ENCODE data around the gene PRKG1. TPM values are rescaled to one million over a fixed set of nuclear protein-coding genes. Genes with fewer than 3 reads are reported as not detected.

PRKG1 gene
- total RNA-seq, 1 experiment from 2014 or later: 10.4 TPM

DNA sequence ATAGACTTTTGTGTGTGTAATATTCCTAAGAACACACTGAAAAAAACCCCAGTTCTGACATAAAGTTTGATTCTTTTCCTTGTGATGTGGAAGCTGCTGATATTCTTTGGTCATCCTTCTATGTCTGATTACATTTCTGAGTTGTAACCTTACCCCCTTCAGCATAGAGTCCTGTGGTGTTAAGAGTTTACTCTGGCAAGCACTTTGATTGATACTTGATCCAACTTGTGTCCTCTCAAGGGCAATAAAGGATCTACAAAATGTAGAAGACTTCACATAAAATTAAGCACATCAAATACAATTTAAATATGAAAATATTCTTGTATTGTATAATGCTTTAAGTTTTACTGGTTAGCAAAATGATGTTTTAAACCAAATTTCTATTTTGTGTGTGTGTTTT is 1018.1 kb downstream of the PRKG1 start:
- H4K5ac ChIP-seq (ENCODE audit: insufficient read length, low read depth, low read length): no peak overlapping the region
- no peaks in the 10 kb centered on the region for H3K27me3 ChIP-seq (ENCODE audit: insufficient read depth, low read length)
- TF ChIP-seq CTCF (conservative IDR thresholded peaks at IDR 0.05): no peak
- no peak overlapping the region for H3K23ac ChIP-seq (ENCODE audit: insufficient read length, low read depth, low read length)
- Mint-ChIP-seq H3K4me1 (peaks cover 31 to 36% of the 10 kb centered on the region in 2 experiments), H3K36me3 (ENCODE audit: insufficient read depth in 1 of 3, low read depth in 3 of 3) (peaks cover 1 to 11% (median 5%) of the 10 kb centered on the region in 3 experiments; a peak in 3 of 7 replicates), H3K4me3 (no peak overlapping the region), H3K27ac (no peak overlapping the region), H3K9me3 (peaks cover 0 to 7% of the 10 kb centered on the region in 2 experiments; a peak in 3 of 5 replicates), H3K27me3 (ENCODE audit: low read depth) (no peaks in the 10 kb centered on the region)
- H3K14ac ChIP-seq (ENCODE audit: insufficient read depth, low read length): no peak overlapping the region
- H3K9ac ChIP-seq (ENCODE audit: extremely low read depth, insufficient read length, low read length): no peak overlapping the region
- no peaks in the 10 kb centered on the region for H3K9me3 ChIP-seq (ENCODE audit: control insufficient read depth, low read depth, low read length)
- no peaks in the 10 kb centered on the region for H3K79me1 ChIP-seq (ENCODE audit: insufficient read depth, low read depth, low read length, poor library complexity, severe bottlenecking)
- no peak overlapping the region for H2BK5ac ChIP-seq (ENCODE audit: insufficient read length, low read length)
- H2AK5ac ChIP-seq (ENCODE audit: insufficient read length, low read length): no peak overlapping the region
- no peak overlapping the region for H3K56ac ChIP-seq (ENCODE audit: insufficient read length, low read depth, low read length)
- H3K27ac ChIP-seq (ENCODE audit: insufficient read length, low read depth, low read length): no peak overlapping the region
- H4K91ac ChIP-seq (ENCODE audit: insufficient read length, low read depth, low read length): no peak overlapping the region
- no peak overlapping the region for H3T11ph ChIP-seq (ENCODE audit: low read length)
- H3K4me1 ChIP-seq (ENCODE audit: insufficient read depth, low read length): peaks cover 2% of the 10 kb centered on the region; the same call in 1 of the 2 replicates
- H2AFZ ChIP-seq (ENCODE audit: low read length): no peak overlapping the region
- H2BK15ac ChIP-seq (ENCODE audit: low read depth, low read length): no peak overlapping the region
- no peak overlapping the region for H2BK12ac ChIP-seq (ENCODE audit: insufficient read length, low read depth, low read length)
- no peak overlapping the region for H2BK120ac ChIP-seq (ENCODE audit: low read depth, low read length, poor library complexity, severe bottlenecking)
- no peak for DNase-seq
- H3K4me2 ChIP-seq (ENCODE audit: insufficient read depth, insufficient read length, low read length): no peak overlapping the region
- no peaks in the 10 kb centered on the region for H3K79me2 ChIP-seq (ENCODE audit: insufficient read depth, low read length)
- H3K23me2 ChIP-seq (ENCODE audit: insufficient read length, low read depth, low read length, poor library complexity, severe bottlenecking): no peaks in the 10 kb centered on the region
- H2BK20ac ChIP-seq (ENCODE audit: low read depth, low read length, poor library complexity, severe bottlenecking): no peak overlapping the region
- no peak overlapping the region for H3K18ac ChIP-seq (ENCODE audit: insufficient read length, low read depth, low read length)
- H4K8ac ChIP-seq (replicated peaks; ENCODE audit: insufficient read length, low read depth, low read length): no peak overlapping the region
- H4K20me1 ChIP-seq (ENCODE audit: control insufficient read depth, insufficient read depth, insufficient read length): no peaks in the 10 kb centered on the region
- H3K4ac ChIP-seq (ENCODE audit: low read depth, low read length): no peak overlapping the region

Measured in H9 (cell line).